GM18868 (cell line): ENCODE measurements around the gene CNDP1.

ENCODE experiments used
- ATAC-seq: cut with Tn5 transposase; IDR thresholded peaks from one replicate; pipeline ENCODE4 v1.9.1; 2021; ENCODE audit warnings: mild to moderate bottlenecking, moderate library complexity; ENCODE audit not compliant: unreplicated experiment

CNDP1 gene

GRCh38 chr18:74623047-74623816 is 88.9 kb downstream of the CNDP1 start:
- no peak for ATAC-seq

- no peak for ATAC-seq
Observed at GRCh38 chr18:74624466-74624865, 90.2 kb downstream of the CNDP1 start.

GRCh38 chr18:74625157-74625556 is 90.9 kb downstream of the CNDP1 start:
- ATAC-seq = no peak

GRCh38 chr18:74626049-74626874 is 92.0 kb downstream of the CNDP1 start:
- ATAC-seq = no peak

GRCh38 chr18:74630804-74631203 is 96.5 kb downstream of the CNDP1 start:
- ATAC-seq = no peak

- no peak for ATAC-seq
Observed at GRCh38 chr18:74631212-74631611, 96.9 kb downstream of the CNDP1 start.

GRCh38 chr18:74631623-74632350 is 97.5 kb downstream of the CNDP1 start:
- no peak for ATAC-seq

GRCh38 chr18:74632351-74632679 is 98.0 kb downstream of the CNDP1 start:
- ATAC-seq = no peak

- ATAC-seq = no peak
Observed at GRCh38 chr18:74632856-74633255, 98.6 kb downstream of the CNDP1 start.

GRCh38 chr18:74633652-74634352 is 99.5 kb downstream of the CNDP1 start:
- ATAC-seq = no peak

- ATAC-seq = no peak
Observed at GRCh38 chr18:74635224-74635975, 101.1 kb downstream of the CNDP1 start.
